Peyer's patch (tissue), 4 donors: Measurements from ENCODE around the gene MIPEP. TPM values are rescaled to one million over a fixed set of nuclear protein-coding genes. Genes with fewer than 3 reads are reported as not detected.

Experiments used
- DNase-seq, 3 donors: peaks; one replicate each; pipeline ENCODE4 v3.0.0-alpha.2; 2017 to 2019
- H3K27ac ChIP-seq, 4 donors: fragments of 200-600 bp; sonication (generic); one replicate each; pipeline ENCODE4 v1.5.1; 2016 to 2019
- H3K27me3 ChIP-seq, 2 donors: fragments of 200-600 bp; sonication (generic); one replicate each; pipeline ENCODE4 v1.5.1; 2019
- H3K36me3 ChIP-seq, 3 donors: fragments of 200-600 bp; sonication (generic); one replicate each; pipeline ENCODE4 v1.5.1; 2016 to 2019
- H3K4me1 ChIP-seq, 4 donors: fragments of 200-600 bp; sonication (generic); one replicate each; pipeline ENCODE4 v1.5.1; 2016 to 2019
- H3K4me3 ChIP-seq, 4 donors: fragments of 200-600 bp; sonication (generic); 1 replicate in 3 of 4; 2 replicates in 1 of 4; pipeline ENCODE4 v1.5.1; 2016 to 2019; ENCODE audit warnings: mild to moderate bottlenecking in 1 of 4
- H3K9me3 ChIP-seq, 4 donors: fragments of 200-600 bp; sonication (generic); one replicate each; pipeline ENCODE4 v1.5.1; 2016 to 2019; ENCODE audit warnings: mild to moderate bottlenecking in 1 of 4
- POLR2A ChIP-seq, 2 donors: fragments of 450-650 bp; IDR thresholded peaks; one replicate each; pipeline ENCODE4 v1.5.1; 2017; ENCODE audit warnings: antibody characterized with exemption in 2 of 2, mild to moderate bottlenecking in 2 of 2, moderate library complexity in 2 of 2
- total RNA-seq, 4 donors: library from RNA; depleted of rRNA; stranded (reverse); fragments of >200 nt; gene quantifications; one replicate each; pipeline ENCODE4 v1.1.0, GENCODE V29; 2016
- TF ChIP-seq, protein P1 (sequence below), 6 experiments: fragments of 450-650 bp in 4 of 6; fragments of 200-600 bp in 2 of 6; sonication (generic) in 1 of 6; IDR thresholded peaks; one replicate each; pipeline ENCODE4 v1.5.1; 2017 to 2019; ENCODE audit warnings: antibody characterized with exemption in 6 of 6, mild to moderate bottlenecking in 3 of 6, moderate library complexity in 1 of 6

The MIPEP gene
- total RNA-seq: 10 to 100 TPM; 10.7 to 17.0 (median 12.5) TPM

GRCh38 chr13:23888658-23889614, at the start of gene MIPEP:
Gene MIPEP, minus strand, starts transcription at chr13:23889400. Its CDS starts 80 bp downstream, at chr13:23889320.
- H3K4me3 ChIP-seq: peak within 1 kb of the TSS; percentile 83 to 98 (median 96)
- H3K27ac ChIP-seq: peak within 1 kb of the TSS; percentile 79 to 91 (median 83)
- TF ChIP-seq, protein P1, sequence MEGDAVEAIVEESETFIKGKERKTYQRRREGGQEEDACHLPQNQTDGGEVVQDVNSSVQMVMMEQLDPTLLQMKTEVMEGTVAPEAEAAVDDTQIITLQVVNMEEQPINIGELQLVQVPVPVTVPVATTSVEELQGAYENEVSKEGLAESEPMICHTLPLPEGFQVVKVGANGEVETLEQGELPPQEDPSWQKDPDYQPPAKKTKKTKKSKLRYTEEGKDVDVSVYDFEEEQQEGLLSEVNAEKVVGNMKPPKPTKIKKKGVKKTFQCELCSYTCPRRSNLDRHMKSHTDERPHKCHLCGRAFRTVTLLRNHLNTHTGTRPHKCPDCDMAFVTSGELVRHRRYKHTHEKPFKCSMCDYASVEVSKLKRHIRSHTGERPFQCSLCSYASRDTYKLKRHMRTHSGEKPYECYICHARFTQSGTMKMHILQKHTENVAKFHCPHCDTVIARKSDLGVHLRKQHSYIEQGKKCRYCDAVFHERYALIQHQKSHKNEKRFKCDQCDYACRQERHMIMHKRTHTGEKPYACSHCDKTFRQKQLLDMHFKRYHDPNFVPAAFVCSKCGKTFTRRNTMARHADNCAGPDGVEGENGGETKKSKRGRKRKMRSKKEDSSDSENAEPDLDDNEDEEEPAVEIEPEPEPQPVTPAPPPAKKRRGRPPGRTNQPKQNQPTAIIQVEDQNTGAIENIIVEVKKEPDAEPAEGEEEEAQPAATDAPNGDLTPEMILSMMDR (IDR thresholded peaks at IDR 0.05): peak; percentile 70 to 92 (median 74)
- peak; percentile 41 to 62 for TF ChIP-seq POLR2A (IDR thresholded peaks at IDR 0.05)
- peak; percentile 85 to 97 (median 96) for DNase-seq
- peaks cover 0 to 8% (median 0%) of the 10 kb centered on the region in 3 donors for H3K36me3 ChIP-seq
- peaks cover 0 to 7% (median 4%) of the 10 kb centered on the region in 4 donors for H3K4me1 ChIP-seq
- H3K27me3 ChIP-seq: no peaks in the 10 kb centered on the region
- H3K9me3 ChIP-seq: no peaks in the 10 kb centered on the region

- no peaks in the 10 kb centered on the region for H3K36me3 ChIP-seq
- no peak overlapping the region for H3K4me3 ChIP-seq
- no peak overlapping the region for H3K27ac ChIP-seq
- no peak for DNase-seq
- H3K27me3 ChIP-seq: no peaks in the 10 kb centered on the region
- no peaks in the 10 kb centered on the region for H3K4me1 ChIP-seq
- no peak for TF ChIP-seq POLR2A (IDR thresholded peaks at IDR 0.05)
- TF ChIP-seq, protein P1 (IDR thresholded peaks at IDR 0.05): no peak
- no peaks in the 10 kb centered on the region for H3K9me3 ChIP-seq
Measured at GRCh38 chr13:23934520-23934919, 45.3 kb upstream of the MIPEP start.

DNA sequence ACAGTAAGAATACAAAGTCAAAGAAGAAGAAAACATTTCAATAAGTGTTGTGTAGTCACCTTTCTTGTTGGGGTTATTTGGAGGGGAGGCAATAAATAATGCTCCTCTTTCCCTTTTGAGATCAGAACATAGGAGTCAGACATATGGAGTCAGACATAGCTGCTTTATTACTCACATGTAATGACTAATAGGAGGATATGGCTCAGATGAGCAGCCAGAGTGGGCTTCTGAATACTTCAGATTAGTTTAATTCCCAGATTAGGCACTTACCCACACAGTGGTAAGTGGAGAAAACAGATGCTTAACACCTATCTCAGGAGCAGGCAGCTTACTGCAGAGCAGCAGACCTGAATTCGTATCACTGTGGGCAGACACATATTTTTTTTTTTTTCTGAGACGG, 39.8 kb upstream of the MIPEP start:
- Histone ChIP-seq H3K4me1 (no peaks in the 10 kb centered on the region), H3K27ac (no peak overlapping the region), H3K9me3 (no peaks in the 10 kb centered on the region), H3K27me3 (no peaks in the 10 kb centered on the region), H3K36me3 (no peaks in the 10 kb centered on the region), H3K4me3 (no peak overlapping the region)
- TF ChIP-seq, protein P1 (IDR thresholded peaks at IDR 0.05): no peak
- TF ChIP-seq POLR2A (IDR thresholded peaks at IDR 0.05): no peak
- DNase-seq: no peak

- Histone ChIP-seq H3K36me3 (no peaks in the 10 kb centered on the region), H3K4me1 (no peaks in the 10 kb centered on the region), H3K9me3 (no peaks in the 10 kb centered on the region), H3K4me3 (no peak overlapping the region), H3K27me3 (no peaks in the 10 kb centered on the region), H3K27ac (no peak overlapping the region)
- DNase-seq: no peak
- TF ChIP-seq POLR2A (IDR thresholded peaks at IDR 0.05): no peak
- TF ChIP-seq, protein P1 (IDR thresholded peaks at IDR 0.05): no peak
Measured at GRCh38 chr13:23923031-23923430, 33.8 kb upstream of the MIPEP start.

GRCh38 chr13:23922005-23922932, 33.1 kb upstream of the MIPEP start:
- H3K27ac ChIP-seq: no peak overlapping the region
- H3K9me3 ChIP-seq: no peaks in the 10 kb centered on the region
- no peak overlapping the region for H3K4me3 ChIP-seq
- TF ChIP-seq, protein P1 (IDR thresholded peaks at IDR 0.05): no peak
- TF ChIP-seq POLR2A (IDR thresholded peaks at IDR 0.05): no peak
- H3K27me3 ChIP-seq: no peaks in the 10 kb centered on the region
- no peaks in the 10 kb centered on the region for H3K36me3 ChIP-seq
- no peaks in the 10 kb centered on the region for H3K4me1 ChIP-seq
- DNase-seq: no peak
